ENCODE measurements around the gene KLF3. TPM values are rescaled to one million over a fixed set of nuclear protein-coding genes. Genes with fewer than 3 reads are reported as not detected.

Gene KLF3
- total and polyA plus RNA-seq, 2 experiments from 2014 or later = 13.8 to 14.7 TPM

DNA sequence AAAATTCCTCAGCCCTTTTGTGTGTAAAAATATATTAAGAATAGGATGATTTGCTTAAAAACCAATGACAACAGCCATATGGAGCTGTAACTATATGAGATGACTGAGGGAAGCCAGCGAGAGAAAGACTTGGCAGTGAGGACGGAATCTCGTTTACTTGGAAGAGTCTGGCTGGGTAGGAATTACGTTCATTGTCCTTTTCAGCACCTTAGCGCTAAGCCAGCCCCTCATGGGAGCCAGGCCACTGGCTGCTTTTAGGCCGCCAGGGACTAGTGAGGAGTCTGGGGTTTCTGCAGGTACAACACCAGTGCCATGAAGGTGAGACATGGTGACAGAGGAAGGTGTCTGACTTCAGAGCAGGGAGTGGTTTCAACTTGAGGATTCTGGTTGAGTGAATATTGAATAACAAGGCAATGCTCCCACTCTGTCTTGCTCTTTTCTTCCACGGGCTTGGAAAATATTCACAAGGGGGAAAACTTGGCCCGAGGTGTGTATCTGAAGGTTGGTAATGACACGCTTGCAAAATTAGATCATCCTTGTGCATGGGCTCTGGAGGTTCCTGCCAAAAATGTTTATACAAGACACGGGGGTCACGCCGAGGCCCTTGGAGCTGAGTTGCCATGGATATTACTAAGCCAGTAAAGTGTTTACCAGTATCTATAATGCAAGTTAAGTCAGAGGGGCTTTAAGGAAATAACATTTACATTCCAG, 17.4 kb downstream of the KLF3 start:
- peaks cover 13% of the 10 kb centered on the region for H4K20me1 ChIP-seq (ENCODE audit: insufficient read depth)
- H3K4me3 ChIP-seq = no peak overlapping the region
- H3K27ac ChIP-seq = peak overlapping the region; percentile 11
- H2AFZ ChIP-seq = no peak overlapping the region
- peaks cover 97% of the 10 kb centered on the region for H3K79me2 ChIP-seq (ENCODE audit: insufficient read depth)
- DNase-seq = peak; percentile 74
- H3K36me3 ChIP-seq (ENCODE audit: low read depth) = peaks cover 22% of the 10 kb centered on the region; the same call in 1 of the 2 replicates
- no peaks in the 10 kb centered on the region for H3K27me3 ChIP-seq (replicated peaks; ENCODE audit: insufficient read depth)
- WGBS, 2 experiments (ENCODE audit: low coverage in 1 of 2, low lambda C conversion rate in 2 of 2, missing lambda C conversion rate in 2 of 2) = 44 to 48% methylated on average over 12 of the region's 12 CpGs
- TF ChIP-seq EZH2phosphoT487 (IDR thresholded peaks at IDR 0.05; ENCODE audit: insufficient read depth, low read depth) (no peak), EZH2 (IDR thresholded peaks at IDR 0.05; ENCODE audit: insufficient read depth, poor library complexity, severe bottlenecking) (no peak)
- peak overlapping the region; percentile 26; the same call in 1 of the 2 replicates for H3K9ac ChIP-seq
- H3K9me2 ChIP-seq (ENCODE audit: insufficient read depth) = no peaks in the 10 kb centered on the region
- no peak overlapping the region for H3K4me2 ChIP-seq (ENCODE audit: unreplicated experiment)
- in situ Hi-C loops (cut with MboI) = no loop called here
- H3K9me3 ChIP-seq (ENCODE audit: low read depth) = no peaks in the 10 kb centered on the region
- peaks cover 33% of the 10 kb centered on the region for H3F3A ChIP-seq (ENCODE audit: insufficient read depth)
- H3K4me1 ChIP-seq (ENCODE audit: insufficient read depth) = peaks cover 32% of the 10 kb centered on the region

DNA sequence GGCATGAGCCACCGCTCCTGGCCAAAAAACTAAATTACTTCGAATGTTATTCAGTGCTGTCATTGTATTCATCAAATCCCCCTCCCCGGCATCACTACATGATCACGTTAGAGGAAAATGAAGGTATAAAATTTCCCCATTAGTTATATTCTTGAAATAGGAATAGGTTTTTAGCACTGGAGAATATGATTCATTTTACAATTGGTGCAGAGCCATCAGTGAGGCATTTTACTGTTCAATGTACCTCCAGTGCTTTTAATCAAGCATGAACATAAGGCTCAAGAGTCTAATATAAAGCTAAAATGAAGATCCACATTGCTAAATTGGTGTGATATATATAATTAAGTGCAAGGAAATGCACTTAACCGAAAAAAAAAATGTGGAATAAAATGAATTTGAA, 18.3 kb downstream of the KLF3 start:
- Histone ChIP-seq H3K9me3 (ENCODE audit: low read depth) (no peaks in the 10 kb centered on the region), H3K4me1 (ENCODE audit: insufficient read depth) (peaks cover 24% of the 10 kb centered on the region), H4K20me1 (ENCODE audit: insufficient read depth) (peaks cover 13% of the 10 kb centered on the region), H2AFZ (no peak overlapping the region), H3K27me3 (replicated peaks; ENCODE audit: insufficient read depth) (no peaks in the 10 kb centered on the region), H3K4me3 (no peak overlapping the region), H3K9me2 (ENCODE audit: insufficient read depth) (no peaks in the 10 kb centered on the region), H3K79me2 (ENCODE audit: insufficient read depth) (peaks cover 97% of the 10 kb centered on the region), H3K4me2 (ENCODE audit: unreplicated experiment) (no peak overlapping the region), H3K36me3 (ENCODE audit: low read depth) (peaks cover 22% of the 10 kb centered on the region; the same call in 1 of the 2 replicates), H3F3A (ENCODE audit: insufficient read depth) (peaks cover 31% of the 10 kb centered on the region), H3K27ac (peak overlapping the region; percentile 11; the same call in 1 of the 2 replicates), H3K9ac (no peak overlapping the region)
- in situ Hi-C loops (cut with MboI) = no loop called here
- TF ChIP-seq EZH2phosphoT487 (IDR thresholded peaks at IDR 0.05; ENCODE audit: insufficient read depth, low read depth) (no peak), EZH2 (IDR thresholded peaks at IDR 0.05; ENCODE audit: insufficient read depth, poor library complexity, severe bottlenecking) (no peak)
- WGBS, 2 experiments (ENCODE audit: low coverage in 1 of 2, low lambda C conversion rate in 2 of 2, missing lambda C conversion rate in 2 of 2) = 78 to 81% methylated on average over 5 of the region's 5 CpGs
- DNase-seq = no peak

DNA sequence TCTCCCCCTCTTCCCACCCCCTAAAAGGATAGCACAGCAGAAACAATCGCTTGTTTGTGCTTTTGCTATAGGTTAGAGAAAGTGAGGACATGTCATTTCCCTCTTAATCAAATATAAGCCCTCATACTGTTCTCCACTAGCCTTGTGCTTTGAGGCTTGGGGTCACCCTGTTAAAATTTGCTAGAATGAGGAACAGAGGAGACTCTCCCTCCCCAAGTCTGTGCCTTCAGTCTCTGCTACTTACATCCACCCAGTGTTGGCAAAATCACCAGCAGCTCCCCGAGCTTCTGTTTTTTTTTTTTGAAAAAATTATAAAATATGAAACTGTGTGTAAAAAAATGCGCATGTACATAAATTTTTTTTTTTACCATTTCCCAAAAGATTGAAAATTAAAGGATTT, 19.3 kb downstream of the KLF3 start:
- H3K27ac ChIP-seq = no peak overlapping the region
- no peak for DNase-seq
- WGBS, 2 experiments (ENCODE audit: low coverage in 1 of 2, low lambda C conversion rate in 2 of 2, missing lambda C conversion rate in 2 of 2) = 80 to 82% methylated on average over 3 of the region's 3 CpGs
- H3K36me3 ChIP-seq (ENCODE audit: low read depth) = peaks cover 26% of the 10 kb centered on the region; the same call in 1 of the 2 replicates
- H3K9me2 ChIP-seq (ENCODE audit: insufficient read depth) = no peaks in the 10 kb centered on the region
- H3K9ac ChIP-seq = no peak overlapping the region; the same call in 1 of the 2 replicates
- H3K4me3 ChIP-seq = no peak overlapping the region
- H3F3A ChIP-seq (ENCODE audit: insufficient read depth) = peaks cover 29% of the 10 kb centered on the region
- H4K20me1 ChIP-seq (ENCODE audit: insufficient read depth) = peaks cover 20% of the 10 kb centered on the region
- H3K27me3 ChIP-seq (replicated peaks; ENCODE audit: insufficient read depth) = no peaks in the 10 kb centered on the region
- in situ Hi-C loops (cut with MboI) = no loop called here
- no peaks in the 10 kb centered on the region for H3K9me3 ChIP-seq (ENCODE audit: low read depth)
- H3K4me1 ChIP-seq (ENCODE audit: insufficient read depth) = peaks cover 22% of the 10 kb centered on the region
- no peak for TF ChIP-seq EZH2 (IDR thresholded peaks at IDR 0.05; ENCODE audit: insufficient read depth, poor library complexity, severe bottlenecking)
- peaks cover 100% of the 10 kb centered on the region for H3K79me2 ChIP-seq (ENCODE audit: insufficient read depth)
- no peak overlapping the region for H3K4me2 ChIP-seq (ENCODE audit: unreplicated experiment)
- H2AFZ ChIP-seq = no peak overlapping the region

DNA sequence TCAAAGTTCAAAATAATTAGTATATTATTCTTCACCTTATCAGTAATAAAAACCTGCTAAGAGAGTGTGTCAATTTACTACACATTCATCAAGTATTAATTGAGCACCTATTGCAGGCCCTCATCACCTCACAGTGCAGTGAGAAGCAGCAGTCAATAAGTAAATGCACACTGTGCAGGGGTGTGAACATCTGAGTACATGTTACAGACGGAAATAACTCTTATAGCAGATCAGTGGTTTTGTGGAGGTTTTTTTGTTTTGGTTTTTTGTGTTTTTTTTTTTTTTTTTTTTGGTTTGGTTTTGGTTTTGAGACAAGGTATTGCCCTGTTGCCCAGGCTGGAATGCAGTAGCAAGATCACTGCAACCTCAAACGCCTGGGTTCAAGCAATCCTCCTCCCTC, 20.3 kb downstream of the KLF3 start:
- in situ Hi-C loops (cut with MboI) = no loop called here
- Histone ChIP-seq H3K27ac (no peak overlapping the region), H3F3A (ENCODE audit: insufficient read depth) (peaks cover 19% of the 10 kb centered on the region), H3K36me3 (ENCODE audit: low read depth) (peaks cover 35% of the 10 kb centered on the region; the same call in 1 of the 2 replicates), H3K4me2 (ENCODE audit: unreplicated experiment) (no peak overlapping the region), H3K79me2 (ENCODE audit: insufficient read depth) (peaks cover 100% of the 10 kb centered on the region), H2AFZ (no peak overlapping the region), H3K27me3 (replicated peaks; ENCODE audit: insufficient read depth) (no peaks in the 10 kb centered on the region), H3K4me3 (no peak overlapping the region), H3K9me3 (ENCODE audit: low read depth) (no peaks in the 10 kb centered on the region), H3K9me2 (ENCODE audit: insufficient read depth) (no peaks in the 10 kb centered on the region), H3K9ac (no peak overlapping the region), H4K20me1 (ENCODE audit: insufficient read depth) (peaks cover 13% of the 10 kb centered on the region; the same call in 1 of the 2 replicates), H3K4me1 (ENCODE audit: insufficient read depth) (peaks cover 12% of the 10 kb centered on the region)
- WGBS, 2 experiments (ENCODE audit: low coverage in 1 of 2, low lambda C conversion rate in 2 of 2, missing lambda C conversion rate in 2 of 2) = 82 to 85% methylated on average over 2 of the region's 2 CpGs
- DNase-seq = no peak
- TF ChIP-seq EZH2phosphoT487 (IDR thresholded peaks at IDR 0.05; ENCODE audit: insufficient read depth, low read depth) = no peak
- no peak for TF ChIP-seq EZH2 (IDR thresholded peaks at IDR 0.05; ENCODE audit: insufficient read depth, poor library complexity, severe bottlenecking)
